H4 (cell line): ENCODE data around the gene PABPC1L. TPM values are rescaled to one million over a fixed set of nuclear protein-coding genes. Genes with fewer than 3 reads are reported as not detected.
A peak's percentile ranks its signal among the peaks of the same experiment; 100 is the strongest.

Experiments used
- DNase-seq: peaks from one replicate; pipeline ENCODE4 v3.0.0-alpha.2; 2015; ENCODE audit warnings: low spot score
- total RNA-seq: library from RNA; depleted of rRNA; stranded (reverse); fragments of >200 nt; shearing (Covaris generic); gene quantifications from 2 replicates; pipeline ENCODE4 v1.2.3, GENCODE V29; 2014

PABPC1L gene
- total RNA-seq, 1 experiment from 2014 or later, result 3.5 TPM

DNA sequence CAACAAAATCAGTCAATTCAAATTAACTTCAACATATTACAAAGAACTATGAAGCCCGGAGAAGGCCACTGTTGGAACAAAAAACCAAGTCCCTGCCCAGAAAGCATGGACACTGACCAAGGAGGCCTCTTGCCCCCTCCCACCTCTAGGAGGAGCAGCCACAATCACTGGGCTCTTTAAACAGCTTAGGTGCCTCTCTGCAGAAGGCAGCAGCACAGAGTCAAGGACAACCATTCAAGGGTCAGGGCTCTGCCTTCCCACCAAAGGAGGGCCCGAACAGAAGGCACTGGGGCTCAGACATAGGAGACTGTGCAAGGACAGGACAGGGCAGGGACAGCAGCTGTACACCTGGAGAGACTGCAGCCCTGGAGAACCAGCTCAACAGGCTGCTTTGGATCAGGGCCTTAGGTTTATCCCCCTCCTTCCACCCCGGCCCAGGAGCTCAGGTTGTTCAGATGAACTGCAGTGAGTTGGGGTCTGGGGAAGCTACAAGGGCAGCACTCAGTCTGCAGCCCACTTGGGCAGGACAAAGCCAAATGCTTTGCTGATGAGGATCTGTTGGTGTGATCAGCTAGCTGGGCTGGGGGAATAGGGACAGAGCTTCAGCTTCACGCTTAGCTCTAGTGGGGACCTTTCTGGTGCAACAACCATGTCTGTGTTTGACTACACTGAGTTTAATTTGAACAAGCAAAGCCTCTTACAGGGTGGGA lies 32.6 kb downstream of the PABPC1L start:
- DNase-seq, result no peak

DNA sequence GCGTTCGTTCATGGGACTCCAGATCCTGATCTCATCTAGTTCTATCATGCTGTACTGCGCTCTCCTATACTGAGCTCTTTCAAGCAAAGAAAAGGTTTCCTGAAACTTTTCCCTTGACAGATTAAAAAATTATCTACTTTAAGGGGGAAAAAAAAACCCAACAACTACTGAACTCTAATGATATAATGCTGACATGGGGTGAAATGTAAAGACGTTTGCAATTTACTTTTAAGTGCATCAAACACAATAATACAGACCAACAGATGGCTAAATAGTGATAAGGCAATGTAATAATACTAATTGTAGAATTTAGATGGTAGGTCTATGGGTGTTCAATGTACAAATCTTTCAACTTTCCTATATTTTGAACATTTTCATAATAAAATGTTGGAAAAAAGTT lies 34.0 kb downstream of the PABPC1L start:
- no peak for DNase-seq

DNA sequence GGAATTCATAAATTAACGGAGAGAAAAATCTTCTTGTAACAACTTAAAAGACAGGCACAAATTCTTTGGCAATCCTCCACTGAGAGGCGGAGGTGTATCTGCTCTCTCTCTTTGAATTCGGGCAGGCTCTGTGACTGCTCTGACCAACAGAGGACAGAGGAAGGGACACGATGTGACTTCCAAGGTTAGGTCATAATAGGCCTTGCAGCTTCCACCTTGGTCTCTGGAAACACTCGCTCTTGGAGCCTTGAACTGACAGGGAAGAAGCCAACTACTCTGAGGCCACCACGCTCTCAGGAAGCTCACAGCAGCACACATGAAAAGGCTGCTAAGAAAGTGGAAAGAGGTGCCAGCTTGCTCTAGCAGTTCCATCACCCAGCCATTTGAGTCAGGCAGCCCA lies 35.4 kb downstream of the PABPC1L start:
- no peak for DNase-seq

DNA sequence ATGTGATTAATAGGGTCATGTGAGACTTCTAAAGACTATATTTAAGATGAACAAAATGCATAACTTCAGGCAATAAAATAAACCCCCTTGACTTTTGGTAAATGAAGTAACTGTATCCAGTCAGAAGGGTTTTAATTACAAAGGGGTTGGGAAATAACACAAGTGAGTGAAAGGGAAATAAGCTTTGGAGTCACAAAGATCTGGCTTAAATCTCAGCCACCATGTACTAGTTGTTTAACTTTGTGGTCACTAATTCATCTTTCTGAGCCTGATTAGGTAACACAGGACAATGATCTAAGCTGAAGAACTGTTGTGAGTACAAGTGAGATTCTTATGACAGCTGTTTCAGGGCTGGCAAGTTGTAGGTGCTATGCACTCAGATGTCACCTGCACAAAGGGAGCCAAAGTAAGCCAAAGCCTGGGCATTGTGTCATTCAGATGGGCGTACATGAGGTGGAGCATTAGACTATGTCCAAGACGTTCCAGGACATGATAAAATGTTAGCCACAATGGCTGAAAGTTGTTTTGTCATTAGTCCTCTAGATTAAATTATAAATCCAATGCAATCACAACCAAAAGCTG lies 36.5 kb downstream of the PABPC1L start:
- no peak for DNase-seq

DNA sequence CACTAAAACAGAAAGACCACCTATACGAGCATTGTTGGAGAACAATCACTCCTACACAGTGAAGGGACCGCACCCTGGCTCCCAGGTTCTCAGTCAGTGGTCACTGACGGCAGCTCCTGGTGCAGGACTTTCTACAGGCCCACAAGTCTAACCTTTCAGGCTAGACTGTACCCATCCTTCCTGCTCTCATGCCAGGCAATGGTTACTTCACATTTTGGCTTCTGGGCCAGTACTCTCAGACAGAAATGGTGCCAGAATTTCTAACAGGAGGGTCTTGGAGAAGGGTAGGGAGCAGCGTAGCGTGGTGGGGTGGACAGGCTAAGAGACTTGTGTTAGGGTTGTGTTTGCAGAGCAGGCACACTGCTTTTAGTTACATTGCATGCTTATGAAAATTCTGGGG lies 38.2 kb downstream of the PABPC1L start:
- no peak for DNase-seq

DNA sequence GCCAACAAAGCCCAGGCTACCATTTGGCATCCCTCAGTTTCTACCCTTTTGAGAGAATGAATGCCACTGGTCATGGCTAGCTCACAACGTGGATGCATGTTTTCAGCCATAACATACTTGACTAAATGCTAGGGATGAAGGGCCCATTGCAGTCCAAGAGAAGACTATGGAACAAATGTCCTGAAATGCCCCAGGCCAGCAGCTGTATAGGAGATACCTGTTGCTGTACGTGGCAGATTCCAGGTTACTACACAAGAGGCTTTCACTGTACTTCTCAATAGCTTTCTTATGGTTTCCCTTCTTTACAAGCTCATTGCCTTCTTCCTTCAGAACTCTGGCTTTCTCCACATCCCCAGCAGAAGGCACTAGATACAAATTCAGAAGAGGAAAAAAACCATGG lies 38.7 kb downstream of the PABPC1L start:
- DNase-seq, result no peak

DNA sequence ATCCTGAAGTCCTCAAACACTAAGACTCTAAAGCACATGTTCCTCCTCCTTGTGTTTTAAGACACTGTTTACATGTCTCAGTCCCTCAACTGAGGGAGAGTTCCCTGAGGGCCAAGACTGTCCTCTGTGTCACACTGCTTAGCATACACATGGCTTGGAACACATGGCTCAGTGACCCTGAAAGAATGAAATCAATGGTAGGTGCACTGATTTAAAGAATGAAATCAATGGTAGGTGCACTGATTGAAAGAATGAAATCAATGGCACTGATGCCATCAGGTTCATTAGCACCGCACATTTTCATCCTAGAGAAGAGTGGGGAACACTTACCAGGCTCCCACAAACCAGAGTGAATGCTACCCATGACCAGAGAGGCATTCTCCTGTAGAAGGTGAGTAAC lies 40.5 kb downstream of the PABPC1L start:
- DNase-seq, result no peak

DNA sequence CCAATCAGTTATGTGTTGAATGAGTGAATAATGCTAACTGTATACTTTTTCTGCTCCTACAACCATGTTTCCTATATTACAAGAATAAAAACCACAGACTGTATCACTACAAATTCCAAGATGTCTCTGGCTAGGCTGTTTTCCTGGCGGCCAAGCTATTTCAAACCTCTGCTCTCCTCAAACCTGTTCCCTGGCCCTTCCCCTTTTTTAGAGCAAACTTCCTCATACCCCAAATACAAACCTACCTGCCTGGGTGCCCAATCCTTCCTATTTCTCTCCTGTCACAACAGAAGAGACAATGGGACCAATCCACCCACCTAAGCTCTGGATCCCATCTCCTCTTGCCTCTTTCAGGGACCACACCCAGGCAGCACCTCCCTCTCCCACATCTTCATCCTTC lies 42.9 kb downstream of the PABPC1L start:
- DNase-seq, result no peak

DNA sequence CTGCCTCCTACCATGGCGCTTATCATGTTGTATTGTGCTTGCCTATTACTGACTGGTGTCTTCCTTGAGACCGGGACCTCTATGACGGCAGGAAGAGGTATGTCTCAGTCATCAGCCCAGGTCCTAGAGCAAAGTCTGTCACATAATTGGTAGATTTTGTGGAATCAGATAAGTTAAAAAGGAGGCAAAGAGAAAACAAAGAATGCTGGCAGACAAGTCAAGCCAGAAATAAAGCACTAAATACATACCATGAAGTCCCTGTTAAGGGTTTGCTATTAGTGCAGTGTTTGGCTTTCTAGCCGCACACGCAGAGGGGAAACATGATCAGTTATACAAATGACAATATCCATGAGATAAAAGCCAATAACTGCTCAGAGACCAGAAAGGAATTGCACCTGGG lies 44.4 kb downstream of the PABPC1L start:
- no peak for DNase-seq

DNA sequence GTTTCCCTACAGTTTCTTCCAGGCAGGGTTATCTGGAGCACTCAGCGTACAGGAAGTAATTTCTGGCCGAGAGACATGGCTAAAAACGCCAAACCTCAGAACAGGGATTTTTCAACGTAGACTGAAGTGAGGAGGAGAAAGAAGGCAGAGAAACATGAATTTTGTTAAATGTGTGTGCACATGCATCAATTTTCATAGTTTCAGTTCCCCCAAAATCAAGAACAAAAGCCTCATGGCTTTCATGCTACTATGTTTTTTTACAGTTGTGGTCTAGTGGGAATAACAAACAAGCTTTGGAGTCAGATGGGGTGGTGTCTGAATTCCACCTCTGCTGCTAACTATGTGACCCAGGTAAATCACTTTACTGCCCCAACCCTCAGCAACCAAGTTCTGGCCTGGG lies 45.4 kb downstream of the PABPC1L start:
- no peak for DNase-seq

DNA sequence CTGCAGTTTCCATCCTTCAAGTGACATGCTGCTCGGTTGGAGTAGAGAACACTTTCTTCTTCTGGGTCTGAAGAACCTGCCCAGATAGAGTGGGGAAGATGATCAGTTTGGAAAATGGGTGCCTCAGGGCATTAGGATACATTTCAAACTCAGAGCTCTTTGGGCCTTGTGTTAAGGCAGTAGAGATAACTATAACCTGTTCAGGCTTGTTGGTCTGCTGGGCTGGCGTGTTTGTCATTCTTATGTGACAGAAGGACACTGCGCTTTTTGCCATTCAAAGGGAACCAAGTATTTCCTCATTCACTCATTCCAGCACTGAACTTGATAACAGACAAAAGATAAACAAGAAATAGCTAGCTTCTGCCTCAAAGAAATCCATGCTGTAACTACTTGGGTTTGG lies 46.5 kb downstream of the PABPC1L start:
- no peak for DNase-seq

DNA sequence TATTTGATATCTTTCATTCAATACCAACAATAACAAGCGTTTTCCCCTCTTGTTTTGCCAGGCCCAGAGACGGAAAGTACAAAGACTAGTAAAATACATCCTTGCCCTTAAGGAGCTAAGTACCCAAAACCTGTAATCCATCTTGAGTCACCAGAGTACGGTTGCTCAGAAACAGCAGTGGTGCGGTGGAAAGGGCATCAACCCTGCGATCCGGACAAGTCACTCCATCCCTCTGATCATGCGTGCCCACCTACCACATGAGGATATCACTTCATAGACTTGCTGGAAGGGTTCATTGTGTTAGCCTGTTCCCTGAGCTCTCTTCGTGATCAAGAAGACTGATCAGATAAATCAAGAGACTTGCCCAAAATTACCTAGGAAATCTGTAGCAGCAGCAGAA lies 48.4 kb downstream of the PABPC1L start:
- no peak for DNase-seq

DNA sequence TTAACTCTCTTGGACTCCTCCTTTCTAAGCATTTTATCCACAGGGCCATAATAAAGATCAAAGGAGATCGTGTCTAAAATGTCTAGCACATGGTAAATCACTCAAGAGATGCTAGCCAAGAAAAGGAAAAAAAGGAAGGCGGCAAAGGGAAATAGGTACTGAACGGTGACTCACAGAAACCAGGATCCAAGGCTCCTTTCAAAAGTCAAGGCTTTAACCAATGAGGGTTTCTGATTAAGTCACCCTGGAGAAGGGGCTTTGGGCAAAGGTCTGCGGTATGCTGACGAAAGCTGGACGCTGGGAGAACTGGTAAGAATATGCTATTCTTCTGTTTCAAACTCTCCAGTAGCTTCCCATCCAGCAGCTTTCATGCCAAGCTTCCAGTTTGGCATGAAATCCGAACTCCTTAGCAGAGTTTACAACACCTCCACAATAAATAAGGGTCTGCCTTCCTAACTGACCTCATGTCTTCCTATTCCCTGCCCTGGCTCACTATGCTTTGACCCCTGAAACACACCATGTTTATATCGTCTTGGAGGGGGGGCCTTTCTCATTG lies 49.3 kb downstream of the PABPC1L start:
- no peak for DNase-seq

DNA sequence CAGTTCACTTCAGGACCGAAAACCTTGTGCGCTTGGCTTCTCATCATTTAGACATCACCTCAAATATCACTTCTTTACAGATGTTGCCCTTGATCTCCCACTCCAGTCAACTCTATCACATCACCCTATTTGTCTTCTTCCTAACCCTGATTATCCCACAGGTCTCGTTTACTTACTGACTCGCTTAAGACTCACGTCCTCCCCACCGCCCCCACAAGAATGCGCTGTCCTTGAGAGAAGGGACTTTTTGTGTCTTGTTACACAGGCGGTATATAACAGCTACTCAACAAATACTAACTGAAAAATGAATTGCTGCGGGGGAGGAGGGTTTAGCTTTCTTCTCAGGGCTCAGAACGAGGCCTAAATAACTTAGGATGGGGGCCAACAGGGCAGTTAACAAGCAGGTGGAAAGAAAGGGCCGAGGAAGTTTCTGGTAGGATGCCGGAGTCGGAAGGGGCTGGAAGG lies 49.8 kb downstream of the PABPC1L start:
- DNase-seq, result peak; percentile 39

DNA sequence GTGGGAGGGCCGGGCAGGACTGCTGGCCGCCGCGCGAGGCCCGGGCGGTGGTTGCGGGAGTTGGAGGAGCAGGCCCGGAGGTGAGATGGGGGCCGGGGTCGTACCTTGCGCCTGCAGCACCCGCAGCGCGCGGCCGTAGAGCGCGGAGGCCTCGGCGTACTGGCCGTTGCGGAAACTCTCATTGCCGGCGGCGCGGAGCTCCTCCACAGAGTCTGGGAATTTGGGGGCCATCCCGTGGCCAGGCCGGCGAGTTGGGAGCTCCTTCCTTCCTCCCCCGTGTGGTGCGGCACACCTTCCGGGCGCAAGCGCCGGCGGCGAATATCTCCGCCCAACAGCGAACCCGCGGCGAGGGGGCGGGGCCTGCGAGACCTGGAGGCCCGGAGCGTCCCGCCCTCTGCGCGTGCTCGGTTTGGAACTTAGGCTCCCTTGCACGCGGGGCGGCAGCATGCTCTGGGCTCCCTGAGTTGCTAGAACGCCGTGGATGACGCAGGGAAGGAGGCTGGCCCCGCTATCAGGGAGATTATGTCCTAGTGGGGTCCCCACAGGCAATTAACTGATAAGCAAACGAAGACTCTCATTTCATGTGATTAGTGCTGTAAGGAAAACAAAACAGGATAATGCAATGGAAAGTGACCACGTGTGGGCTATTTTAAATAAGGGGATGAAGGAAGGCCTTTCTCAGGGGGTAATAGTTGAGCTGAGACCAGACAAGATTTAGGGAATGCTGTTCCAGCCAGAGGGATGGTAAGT lies 50.4 kb downstream of the PABPC1L start, which contains the start of gene TOMM34:
Gene TOMM34, minus strand, starts transcription at position 295 of the 750 bp plus-strand sequence. Its CDS starts 64 bp downstream, at position 231.
- peak; percentile 84 for DNase-seq

DNA sequence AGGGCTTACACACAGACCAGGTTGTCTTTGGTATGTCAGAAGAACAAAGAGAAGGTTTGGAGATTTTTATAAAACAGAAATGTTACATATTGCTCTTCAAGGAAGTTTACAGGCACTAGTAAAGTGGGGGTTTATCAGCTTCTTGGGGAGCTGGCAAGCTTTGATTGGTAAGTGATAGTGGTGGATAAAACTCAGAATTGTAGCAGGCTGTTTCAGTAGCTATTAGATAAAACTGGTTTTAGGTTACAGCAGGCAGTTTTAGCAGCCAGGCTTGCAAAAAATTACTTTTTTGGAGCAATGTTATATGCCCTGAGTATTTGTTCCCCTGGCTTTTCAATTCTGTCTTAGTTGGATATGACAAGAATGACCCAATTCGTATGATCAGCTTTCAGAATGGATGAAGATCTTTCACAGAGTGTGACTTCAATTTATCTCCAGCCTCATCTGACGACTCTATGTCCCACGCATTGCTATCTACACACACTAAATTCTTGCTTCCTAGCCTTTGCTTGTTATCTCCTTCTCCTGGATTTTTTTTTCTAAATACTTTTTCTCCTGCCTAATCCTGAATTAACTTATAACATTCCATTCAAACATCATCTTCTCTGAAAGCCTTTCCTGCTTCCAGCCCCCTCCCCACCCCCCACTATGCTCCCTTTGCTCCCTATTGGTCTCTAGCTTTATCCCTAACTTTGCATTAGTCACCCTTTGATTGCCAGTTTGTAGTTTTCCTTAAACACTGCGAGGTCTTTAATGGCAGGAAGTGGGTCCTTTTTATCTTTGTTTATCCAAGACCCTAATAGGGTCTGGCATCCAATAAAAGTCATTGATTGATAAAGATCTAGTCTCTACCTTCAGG lies 51.4 kb downstream of the PABPC1L start:
- no peak for DNase-seq

DNA sequence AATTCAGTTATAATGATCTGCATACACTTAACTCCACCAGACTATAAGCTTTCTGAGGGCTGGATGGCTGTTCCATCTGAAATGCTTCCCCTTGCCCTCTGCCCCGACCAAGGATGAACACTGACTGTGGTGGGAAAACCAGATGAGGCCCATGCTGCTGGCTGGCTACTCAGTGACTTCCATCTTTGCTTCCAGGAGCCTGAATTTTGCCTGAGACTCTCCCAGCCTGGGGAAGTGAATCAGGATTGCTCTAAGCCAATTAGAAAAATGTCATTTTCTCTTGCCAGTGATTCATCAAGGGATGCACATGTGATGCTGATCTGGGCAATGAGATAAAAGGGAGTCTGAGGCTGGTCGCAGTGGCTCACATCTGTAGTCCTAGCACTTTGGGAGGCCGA lies 52.0 kb downstream of the PABPC1L start:
- no peak for DNase-seq

DNA sequence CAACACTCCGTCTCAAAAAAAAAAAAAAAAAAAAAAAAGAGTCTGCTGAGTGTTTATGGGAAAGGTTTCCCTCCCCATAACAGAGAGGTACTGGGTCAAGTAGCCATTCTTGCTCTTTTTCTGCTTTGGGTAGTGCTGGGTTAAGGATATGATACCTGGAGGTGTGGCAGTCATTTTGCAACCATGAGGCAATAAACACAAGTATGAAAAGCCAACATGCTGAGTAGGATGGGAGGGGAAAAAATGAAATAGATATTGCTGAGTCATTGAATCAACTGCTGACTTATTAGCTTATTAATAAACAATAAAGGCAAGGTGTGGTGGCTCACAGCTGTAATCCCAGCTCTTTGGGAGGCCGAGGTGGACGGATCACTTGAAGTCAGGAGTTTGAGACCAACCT lies 52.6 kb downstream of the PABPC1L start:
- DNase-seq, result no peak

DNA sequence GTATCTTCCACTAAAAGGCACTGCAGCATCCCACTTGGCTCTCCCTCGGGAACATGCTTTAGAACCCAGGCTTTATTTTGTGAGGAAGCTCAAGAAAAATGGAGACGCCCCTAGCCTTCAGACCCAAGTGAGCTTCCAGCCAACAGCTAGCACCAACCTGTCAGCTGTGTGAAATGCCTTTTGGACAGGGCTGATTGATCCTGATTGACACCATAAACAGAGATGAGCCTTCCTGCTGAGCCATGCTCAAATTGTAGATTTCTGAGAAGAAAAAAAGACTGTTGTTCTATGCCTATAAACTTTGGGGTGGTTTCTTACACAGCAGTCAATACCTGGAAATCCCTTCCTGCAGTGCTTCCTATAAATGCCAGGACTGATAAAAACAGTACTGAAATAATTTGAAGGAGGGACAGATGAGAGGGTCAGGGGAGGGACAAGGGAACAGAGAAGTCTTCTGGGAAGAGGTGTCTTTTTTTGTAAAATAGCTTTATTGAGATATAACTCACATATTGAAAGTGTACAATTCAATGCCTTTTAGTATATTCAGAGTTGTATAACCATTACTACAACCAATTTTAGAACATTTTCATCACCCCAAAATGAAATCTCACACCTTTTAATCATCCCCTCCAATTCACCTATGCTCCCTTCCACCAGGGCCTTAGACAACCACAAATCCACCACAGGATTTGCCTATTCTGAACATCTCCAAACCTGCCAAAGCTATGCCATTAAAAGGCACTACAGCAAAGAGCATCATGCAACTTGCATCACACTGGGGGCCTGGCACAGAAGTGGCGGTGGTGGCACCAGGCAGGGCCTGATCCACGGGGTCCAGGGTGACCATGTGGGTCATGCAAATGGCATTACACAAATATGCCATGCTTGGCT lies 53.7 kb downstream of the PABPC1L start:
- DNase-seq, result no peak

DNA sequence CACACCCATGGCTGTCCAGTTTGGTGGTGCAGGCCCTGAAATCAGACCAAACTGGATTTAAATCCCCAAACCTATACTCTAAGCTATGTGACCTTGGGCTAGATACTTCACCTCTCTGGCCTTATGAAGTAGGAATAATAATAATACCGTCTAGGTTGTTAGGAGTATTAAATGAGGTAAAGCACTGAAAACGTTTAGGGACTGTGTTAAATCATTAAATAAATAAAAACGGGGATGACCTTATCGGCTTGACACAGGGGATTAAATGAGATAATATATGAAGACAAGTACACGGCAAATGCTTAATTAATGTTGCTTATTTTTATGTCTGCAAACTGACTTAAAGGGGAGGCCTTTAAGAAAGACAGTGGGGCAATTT lies 55.8 kb downstream of the PABPC1L start:
- DNase-seq, result no peak
